Tibial nerve (tissue), 4 donors: ENCODE measurements around the gene SMARCAD1.

Experiments used
- EP300 ChIP-seq, 2 donors: sonication (generic); formaldehyde crosslinking; IDR thresholded peaks; one replicate each; pipeline ENCODE4 v1.6.1; 2017; ENCODE audit warnings: antibody characterized with exemption in 2 of 2, mild to moderate bottlenecking in 1 of 2
- POLR2A ChIP-seq, 2 donors: fragments of 450-650 bp; IDR thresholded peaks; one replicate each; pipeline ENCODE4 v1.6.1; 2017; ENCODE audit warnings: antibody characterized with exemption in 2 of 2, mild to moderate bottlenecking in 2 of 2, moderate library complexity in 2 of 2
- TF ChIP-seq, protein P1 (sequence below), 5 experiments: fragments of 200-600 bp in 3 of 5; fragments of 450-650 bp in 2 of 5; sonication (generic) in 3 of 5; IDR thresholded peaks; one replicate each; pipeline ENCODE4 v1.5.1; 2016 to 2019; ENCODE audit warnings: antibody characterized with exemption in 5 of 5, mild to moderate bottlenecking in 3 of 5, moderate library complexity in 2 of 5

DNA sequence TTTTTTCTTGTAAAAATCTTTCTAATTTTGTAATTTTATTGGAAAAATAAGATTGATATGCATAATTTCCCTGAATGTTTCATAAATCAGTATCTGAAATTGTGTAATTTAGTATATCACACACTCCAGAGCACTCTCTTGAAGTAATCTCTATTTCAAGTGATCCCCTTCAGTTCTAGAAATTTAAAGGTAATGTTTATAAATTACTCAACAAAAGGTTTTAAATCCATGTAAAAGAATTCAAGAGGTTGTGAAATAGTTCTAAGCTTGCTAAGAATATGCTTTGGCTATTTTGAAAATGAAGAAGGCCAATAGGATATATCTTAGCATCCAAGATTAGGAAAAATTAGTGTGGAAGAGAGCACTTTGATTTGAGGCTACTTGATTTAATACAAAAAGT is 28.2 kb downstream of the SMARCAD1 start:
- TF ChIP-seq EP300 (IDR thresholded peaks at IDR 0.05) (no peak), POLR2A (IDR thresholded peaks at IDR 0.05) (no peak)
- TF ChIP-seq, protein P1, sequence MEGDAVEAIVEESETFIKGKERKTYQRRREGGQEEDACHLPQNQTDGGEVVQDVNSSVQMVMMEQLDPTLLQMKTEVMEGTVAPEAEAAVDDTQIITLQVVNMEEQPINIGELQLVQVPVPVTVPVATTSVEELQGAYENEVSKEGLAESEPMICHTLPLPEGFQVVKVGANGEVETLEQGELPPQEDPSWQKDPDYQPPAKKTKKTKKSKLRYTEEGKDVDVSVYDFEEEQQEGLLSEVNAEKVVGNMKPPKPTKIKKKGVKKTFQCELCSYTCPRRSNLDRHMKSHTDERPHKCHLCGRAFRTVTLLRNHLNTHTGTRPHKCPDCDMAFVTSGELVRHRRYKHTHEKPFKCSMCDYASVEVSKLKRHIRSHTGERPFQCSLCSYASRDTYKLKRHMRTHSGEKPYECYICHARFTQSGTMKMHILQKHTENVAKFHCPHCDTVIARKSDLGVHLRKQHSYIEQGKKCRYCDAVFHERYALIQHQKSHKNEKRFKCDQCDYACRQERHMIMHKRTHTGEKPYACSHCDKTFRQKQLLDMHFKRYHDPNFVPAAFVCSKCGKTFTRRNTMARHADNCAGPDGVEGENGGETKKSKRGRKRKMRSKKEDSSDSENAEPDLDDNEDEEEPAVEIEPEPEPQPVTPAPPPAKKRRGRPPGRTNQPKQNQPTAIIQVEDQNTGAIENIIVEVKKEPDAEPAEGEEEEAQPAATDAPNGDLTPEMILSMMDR (IDR thresholded peaks at IDR 0.05) = no peak
